HEK293 (cell line): ENCODE results near the gene AMMECR1.

ENCODE experiments used
- CTCF ChIA-PET: fragments of 350-600 bp; formaldehyde crosslinking; extraction: SDS; loops from one replicate; lab custom pipeline; 2021; ENCODE audit warnings: antibody characterized with exemption; lab: Yijun Ruan, JAX
- POLR2A ChIA-PET: fragments of 300-600 bp; formaldehyde crosslinking; extraction: SDS; loops from one replicate; lab custom pipeline; 2020; ENCODE audit warnings: antibody characterized with exemption, inconsistent platforms; lab: Yijun Ruan, JAX
- H3K27ac ChIP-seq: fragments of 200-500 bp; sonication (Bioruptor generic); 2 replicates; pipeline ENCODE4 v1.5.1; 2014; ENCODE audit warnings: low read depth, low read length, control low read depth, inconsistent platforms; ENCODE audit errors: extremely low read depth
- H3K36me3 ChIP-seq, 2 experiments: fragments of 200-500 bp in 1 of 2; sonication (Bioruptor generic) in 1 of 2; 1 replicate in 1 of 2; 2 replicates in 1 of 2; pipeline ENCODE4 v1.5.1; 2014 to 2017; ENCODE audit warnings: inconsistent platforms in 2 of 2, low read length in 2 of 2; ENCODE audit not compliant: control insufficient read depth in 2 of 2, insufficient read depth in 1 of 2
- H3K4me1 ChIP-seq: fragments of 200-500 bp; sonication (Bioruptor generic); 2 replicates; pipeline ENCODE4 v1.5.1; 2014; ENCODE audit warnings: mild to moderate bottlenecking, low read length, inconsistent platforms; ENCODE audit not compliant: control insufficient read depth, insufficient read depth
- H3K4me3 ChIP-seq: 2 replicates; pipeline ENCODE4 v1.5.1; 2011; ENCODE audit warnings: low read depth, mild to moderate bottlenecking, control low read depth, low read length, moderate library complexity
- H3K9me3 ChIP-seq: fragments of 200-500 bp; sonication (Bioruptor generic); 2 replicates; pipeline ENCODE4 v1.5.1; 2014; ENCODE audit warnings: low read depth, low read length, inconsistent platforms; ENCODE audit not compliant: control insufficient read depth, insufficient read depth
- HIC1 ChIP-seq: fragments of 450-650 bp; formaldehyde crosslinking; IDR thresholded peaks from 2 replicates; pipeline ENCODE4 v1.5.1; 2016; ENCODE audit warnings: missing biosample characterization, missing genetic modification characterization
- HOXA7 ChIP-seq: sonication (generic); formaldehyde crosslinking; IDR thresholded peaks from 2 replicates; pipeline ENCODE4 v1.8.1; 2022; ENCODE audit warnings: missing genetic modification reagents, borderline replicate concordance
- SETDB1 ChIP-seq: IDR thresholded peaks from one replicate; pipeline ENCODE4 v1.6.1; 2017; ENCODE audit warnings: mild to moderate bottlenecking, low read length, moderate library complexity, mixed read lengths; ENCODE audit not compliant: insufficient read length
- TCF7L2 ChIP-seq: IDR thresholded peaks from 2 replicates; pipeline ENCODE4 v1.6.1; 2011; ENCODE audit warnings: low read depth, mild to moderate bottlenecking, inconsistent platforms, low read length, moderate library complexity, borderline replicate concordance
- TRIM28 ChIP-seq: IDR thresholded peaks from 2 replicates; pipeline ENCODE4 v1.6.1; 2011; ENCODE audit warnings: low read length, control low read depth, borderline replicate concordance
- YY2 ChIP-seq: fragments of 450-650 bp; formaldehyde crosslinking; IDR thresholded peaks from 2 replicates; pipeline ENCODE4 v1.5.1; 2016; ENCODE audit warnings: missing biosample characterization, missing genetic modification characterization
- ZBTB48 ChIP-seq: fragments of 450-650 bp; formaldehyde crosslinking; IDR thresholded peaks from 2 replicates; pipeline ENCODE4 v1.5.1; 2016; ENCODE audit warnings: missing biosample characterization, missing genetic modification characterization
- ZEB2 ChIP-seq: fragments of 450-650 bp; formaldehyde crosslinking; IDR thresholded peaks from 2 replicates; pipeline ENCODE4 v1.5.1; 2016; ENCODE audit warnings: missing biosample characterization, missing genetic modification characterization
- ZNF24 ChIP-seq: fragments of 450-650 bp; formaldehyde crosslinking; IDR thresholded peaks from 2 replicates; pipeline ENCODE4 v1.5.1; 2016; ENCODE audit warnings: missing biosample characterization, missing genetic modification characterization
- ZNF335 ChIP-seq: fragments of 450-650 bp; formaldehyde crosslinking; conservative IDR thresholded peaks from 2 replicates; pipeline ENCODE4 v1.5.1; 2016; ENCODE audit warnings: missing biosample characterization, missing genetic modification characterization
- ZNF362 ChIP-seq: fragments of 450-650 bp; formaldehyde crosslinking; IDR thresholded peaks from 2 replicates; pipeline ENCODE4 v1.5.1; 2016; ENCODE audit warnings: missing biosample characterization, missing genetic modification characterization
- ZNF391 ChIP-seq: fragments of 450-650 bp; formaldehyde crosslinking; IDR thresholded peaks from 2 replicates; pipeline ENCODE4 v1.5.1; 2016; ENCODE audit warnings: low read depth, missing biosample characterization, missing genetic modification characterization, borderline replicate concordance
- ZNF473 ChIP-seq: fragments of 450-650 bp; formaldehyde crosslinking; IDR thresholded peaks from 2 replicates; pipeline ENCODE4 v1.5.1; 2017; ENCODE audit warnings: missing biosample characterization, missing genetic modification characterization
- ZNF501 ChIP-seq: fragments of 450-650 bp; formaldehyde crosslinking; IDR thresholded peaks from 2 replicates; pipeline ENCODE4 v1.5.1; 2016; ENCODE audit warnings: missing biosample characterization, missing genetic modification characterization
- ZNF521 ChIP-seq: fragments of 450-650 bp; formaldehyde crosslinking; IDR thresholded peaks from 2 replicates; pipeline ENCODE4 v1.5.1; 2017; ENCODE audit warnings: missing biosample characterization, mild to moderate bottlenecking, missing genetic modification characterization
- ZNF548 ChIP-seq: fragments of 450-650 bp; formaldehyde crosslinking; IDR thresholded peaks from 2 replicates; pipeline ENCODE4 v1.5.1; 2016; ENCODE audit warnings: missing biosample characterization, missing genetic modification characterization
- ZNF600 ChIP-seq: fragments of 450-650 bp; formaldehyde crosslinking; IDR thresholded peaks from 2 replicates; pipeline ENCODE4 v1.5.1; 2016; ENCODE audit warnings: missing biosample characterization, missing genetic modification characterization
- ZNF629 ChIP-seq: fragments of 450-650 bp; formaldehyde crosslinking; IDR thresholded peaks from 2 replicates; pipeline ENCODE4 v1.5.1; 2017; ENCODE audit warnings: missing biosample characterization, missing genetic modification characterization
- ZNF658 ChIP-seq: fragments of 450-650 bp; formaldehyde crosslinking; IDR thresholded peaks from 2 replicates; pipeline ENCODE4; 2016; ENCODE audit warnings: missing biosample characterization, missing genetic modification characterization
- ZNF747 ChIP-seq: fragments of 450-650 bp; formaldehyde crosslinking; IDR thresholded peaks from 2 replicates; pipeline ENCODE4 v1.5.1; 2016; ENCODE audit warnings: missing biosample characterization, missing genetic modification characterization
- ZNF776 ChIP-seq: fragments of 450-650 bp; formaldehyde crosslinking; IDR thresholded peaks from 2 replicates; pipeline ENCODE4 v1.5.0; 2017; ENCODE audit warnings: missing biosample characterization, missing genetic modification characterization, borderline replicate concordance
- ZSCAN23 ChIP-seq: fragments of 450-650 bp; formaldehyde crosslinking; IDR thresholded peaks from 2 replicates; pipeline ENCODE4 v1.5.1; 2016; ENCODE audit warnings: missing biosample characterization, missing genetic modification characterization
- TF ChIP-seq, protein P1 (sequence below): fragments of 450-650 bp; IDR thresholded peaks from 2 replicates; pipeline ENCODE4 v1.5.1; 2018; ENCODE audit warnings: missing biosample characterization, mild to moderate bottlenecking, missing genetic modification characterization

The AMMECR1 gene

GRCh38 chrX:110180928-110181310, 137.0 kb downstream of the AMMECR1 start:
- H3K4me1 ChIP-seq = 0 out of 2 replicates have a peak, but pooled peaks cover 4% of the 10 kb centered on the region
- ChIA-PET POLR2A (no interaction called here), CTCF (no interaction called here)
- no peak overlapping the region for H3K4me3 ChIP-seq
- H3K36me3 ChIP-seq = no peaks in the 10 kb centered on the region
- TF ChIP-seq ZNF473 (tag by site-specific recombination) = no peak
- TF ChIP-seq, protein P1, sequence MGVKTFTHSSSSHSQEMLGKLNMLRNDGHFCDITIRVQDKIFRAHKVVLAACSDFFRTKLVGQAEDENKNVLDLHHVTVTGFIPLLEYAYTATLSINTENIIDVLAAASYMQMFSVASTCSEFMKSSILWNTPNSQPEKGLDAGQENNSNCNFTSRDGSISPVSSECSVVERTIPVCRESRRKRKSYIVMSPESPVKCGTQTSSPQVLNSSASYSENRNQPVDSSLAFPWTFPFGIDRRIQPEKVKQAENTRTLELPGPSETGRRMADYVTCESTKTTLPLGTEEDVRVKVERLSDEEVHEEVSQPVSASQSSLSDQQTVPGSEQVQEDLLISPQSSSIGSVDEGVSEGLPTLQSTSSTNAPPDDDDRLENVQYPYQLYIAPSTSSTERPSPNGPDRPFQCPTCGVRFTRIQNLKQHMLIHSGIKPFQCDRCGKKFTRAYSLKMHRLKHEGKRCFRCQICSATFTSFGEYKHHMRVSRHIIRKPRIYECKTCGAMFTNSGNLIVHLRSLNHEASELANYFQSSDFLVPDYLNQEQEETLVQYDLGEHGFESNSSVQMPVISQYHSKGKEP = no peak
- no peak for TF ChIP-seq ZBTB48
- TF ChIP-seq ZNF629 (tag by site-specific recombination) = 0 out of 2 replicates have a peak, but pooled peaks have one; percentile 16
- peak; percentile 49; the same call in 1 of the 2 replicates for TF ChIP-seq ZNF600 (tag by site-specific recombination)
- no peak for TF ChIP-seq ZNF24 (tag by site-specific recombination)
- TF ChIP-seq ZNF747 (tag by site-specific recombination) = no peak
- no peak for TF ChIP-seq ZEB2
- no peak for TF ChIP-seq ZSCAN23
- TF ChIP-seq HIC1 (tag by site-specific recombination) = peak; percentile 34; the same call in 1 of the 2 replicates
- TF ChIP-seq ZNF391 (tag by site-specific recombination) = no peak
- no peak for TF ChIP-seq ZNF501
- peak; percentile 59; the same call in 1 of the 2 replicates for TF ChIP-seq TCF7L2
- no peak for TF ChIP-seq ZNF548 (tag by site-specific recombination)
- no peak for TF ChIP-seq ZNF776 (tag by site-specific recombination)
- TF ChIP-seq TRIM28 = peak; percentile 35; the same call in 1 of the 2 replicates
- TF ChIP-seq ZNF335 (tag by site-specific recombination) = peak; percentile 59
- no peak overlapping the region for H3K27ac ChIP-seq
- no peaks in the 10 kb centered on the region for H3K9me3 ChIP-seq

DNA sequence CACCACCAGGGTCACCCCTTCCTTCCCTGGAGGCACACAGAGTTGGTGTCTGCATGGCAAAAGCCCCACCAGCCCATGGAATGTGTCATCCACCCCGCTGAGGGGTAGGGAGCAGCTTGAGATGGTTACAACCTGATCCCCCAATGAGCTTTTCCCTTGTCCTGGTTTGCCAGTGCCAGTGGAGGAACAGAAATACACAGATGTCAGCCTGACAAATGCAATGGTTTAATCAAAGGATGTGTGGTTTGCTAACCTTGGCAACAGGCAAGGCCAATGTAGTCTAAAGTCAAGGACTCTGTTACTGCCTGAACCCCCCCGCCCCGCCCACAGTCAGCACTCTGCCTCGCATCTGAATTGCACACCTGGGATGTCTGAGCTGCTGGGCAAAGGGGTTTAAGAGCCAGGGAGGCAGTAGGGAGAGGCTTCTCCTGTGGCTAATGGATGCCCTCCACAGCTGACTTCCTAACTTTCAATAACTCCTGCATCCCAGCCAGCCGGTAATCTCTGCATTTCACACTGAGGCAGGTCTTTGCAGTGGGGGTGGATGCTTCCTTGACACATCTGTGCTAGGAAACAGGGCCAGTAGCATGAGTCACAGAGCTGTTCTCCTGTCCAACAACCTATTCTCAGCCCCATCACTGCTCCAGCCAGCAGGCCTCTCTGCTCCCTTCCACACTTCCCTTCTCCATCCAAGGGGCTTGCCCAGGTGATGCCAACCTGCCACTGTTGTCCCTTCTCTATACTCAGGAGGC, 137.5 kb downstream of the AMMECR1 start:
- Histone ChIP-seq H3K27ac (no peak overlapping the region), H3K36me3 (no peaks in the 10 kb centered on the region), H3K4me1 (0 out of 2 replicates have a peak, but pooled peaks cover 4% of the 10 kb centered on the region), H3K4me3 (no peak overlapping the region), H3K9me3 (no peaks in the 10 kb centered on the region)
- POLR2A ChIA-PET = interaction anchor here (0.8 kb wide), 1 partner anchor 136 kb away, joined by 5 read pairs; no protein-coding TSS in a partner anchor
- TF ChIP-seq HOXA7 (CRISPR knock-in tag) = no peak
- no peak for TF ChIP-seq YY2
- TF ChIP-seq SETDB1 = no peak
- TF ChIP-seq ZNF521 (tag by site-specific recombination) = no peak
- TF ChIP-seq TCF7L2 = no peak
- TF ChIP-seq ZNF362 (tag by site-specific recombination) = no peak
- no peak for TF ChIP-seq ZBTB48
- TF ChIP-seq ZNF658 = no peak
- CTCF ChIA-PET = interaction anchor here (1.7 kb wide), 1 partner anchor 232 kb away, joined by 9 read pairs; no protein-coding TSS in a partner anchor
